UCSD-AML1 (cell line): ENCODE data around the gene METTL25B.

Experiments
- DNase-seq: peaks from one replicate; lab custom pipeline; 2025; ENCODE audit not compliant: unreplicated experiment; lab: John Stamatoyannopoulos, UW

The METTL25B gene

DNA sequence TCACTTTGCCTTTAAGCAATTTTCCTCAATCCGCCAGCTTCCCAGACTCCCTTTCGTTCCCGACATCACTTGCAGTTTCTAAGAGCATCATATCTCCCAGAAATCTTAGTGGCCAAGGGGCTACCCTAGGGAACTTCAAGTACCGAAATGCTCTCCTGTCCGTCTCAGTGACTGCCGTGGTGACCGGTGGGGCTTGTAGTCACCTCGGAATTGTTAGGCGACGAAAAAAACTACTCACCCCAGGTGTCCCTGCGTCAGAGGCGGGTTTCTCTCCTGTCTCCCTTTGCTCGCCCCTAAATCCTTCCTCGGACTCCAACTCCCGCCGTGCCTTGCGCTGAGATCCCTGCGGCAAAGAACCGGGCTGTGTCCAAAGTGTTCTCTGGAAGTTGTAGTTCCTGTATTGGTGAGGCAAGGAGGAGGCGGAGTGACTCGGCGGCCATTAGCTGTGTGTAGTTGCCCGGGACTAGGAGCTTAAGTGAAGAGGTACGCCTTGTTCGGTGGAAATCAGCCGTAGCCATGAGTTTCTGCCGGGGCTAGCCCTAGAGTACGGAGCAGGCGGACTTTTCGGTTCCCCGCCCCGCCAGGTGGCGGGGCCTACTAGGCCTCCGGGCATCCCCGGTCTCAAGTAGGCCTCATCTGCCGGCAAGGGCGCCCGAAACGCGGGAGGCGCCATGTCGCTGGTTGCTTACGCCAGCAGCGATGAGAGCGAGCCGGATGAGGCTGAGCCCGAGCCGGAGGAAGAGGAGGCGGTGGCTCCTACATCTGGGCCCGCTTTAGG is 39.0 kb downstream of the METTL25B start, which contains the start of gene PRCC:
PRCC (plus strand) TSS at position 435 of the 778 bp plus-strand sequence; CDS start at position 672, 237 bp downstream.
- peak; percentile 97 for DNase-seq

DNA sequence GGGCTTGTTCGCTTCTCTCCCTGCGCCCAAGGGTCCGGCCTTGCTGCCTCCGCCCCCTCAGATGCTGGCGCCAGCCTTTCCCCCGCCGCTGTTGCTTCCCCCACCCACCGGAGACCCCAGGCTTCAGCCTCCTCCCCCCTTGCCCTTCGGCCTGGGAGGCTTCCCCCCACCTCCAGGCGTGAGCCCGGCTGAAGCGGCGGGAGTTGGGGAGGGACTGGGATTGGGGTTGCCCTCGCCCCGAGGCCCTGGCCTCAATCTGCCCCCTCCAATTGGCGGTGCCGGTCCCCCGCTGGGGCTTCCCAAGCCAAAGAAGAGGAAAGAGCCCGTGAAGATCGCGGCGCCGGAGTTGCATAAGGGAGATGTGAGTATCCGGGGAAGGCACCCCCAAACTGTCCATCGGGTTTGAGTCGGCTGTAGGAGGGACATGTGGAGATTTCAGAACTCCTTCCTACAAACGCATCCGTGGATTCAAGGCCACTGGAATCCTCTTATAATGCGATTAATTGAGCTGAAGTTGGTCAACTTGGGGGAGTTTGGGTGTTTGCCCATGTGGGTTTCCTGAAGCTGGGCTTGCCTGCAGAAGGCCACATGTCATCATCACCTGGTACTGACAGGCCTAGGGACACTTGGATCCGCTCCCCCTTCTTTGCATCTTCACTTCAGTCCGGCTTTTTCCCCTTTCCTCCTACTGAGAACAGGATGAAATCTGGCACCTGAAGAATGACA is 39.8 kb downstream of the METTL25B start:
- no peak for DNase-seq

DNA sequence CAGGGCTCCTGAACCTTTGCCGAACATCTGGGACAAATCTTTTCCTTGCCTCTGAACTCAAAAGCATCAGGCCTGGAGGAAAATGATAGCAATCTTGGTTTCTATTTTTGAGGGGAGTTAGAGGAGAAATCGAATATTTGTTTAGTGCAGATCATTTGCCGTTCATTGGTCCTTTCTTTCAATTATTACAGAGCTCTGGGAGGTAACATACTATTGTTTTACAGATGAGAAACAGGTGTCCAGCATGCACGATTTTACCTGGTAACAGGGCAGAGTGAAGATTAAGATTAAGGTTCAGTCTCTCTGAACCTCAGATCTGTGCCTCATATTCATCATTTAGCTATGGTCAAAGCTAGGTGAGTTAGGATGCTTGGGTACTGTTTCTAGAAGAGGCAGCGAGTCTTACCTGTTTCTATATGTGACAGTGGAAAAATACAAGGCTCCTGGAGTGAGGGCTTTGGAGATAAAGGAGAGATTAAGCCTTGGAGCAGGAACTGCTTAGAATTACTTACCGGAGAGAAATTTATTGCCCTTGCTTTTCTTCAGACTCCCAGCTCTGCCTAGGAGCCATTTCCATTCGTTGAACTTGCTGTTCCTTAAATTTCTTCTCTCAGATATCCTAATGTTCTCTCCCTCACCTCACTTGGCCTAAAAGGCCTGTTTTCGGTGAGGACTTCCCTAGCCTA is 40.5 kb downstream of the METTL25B start:
- no peak for DNase-seq

DNA sequence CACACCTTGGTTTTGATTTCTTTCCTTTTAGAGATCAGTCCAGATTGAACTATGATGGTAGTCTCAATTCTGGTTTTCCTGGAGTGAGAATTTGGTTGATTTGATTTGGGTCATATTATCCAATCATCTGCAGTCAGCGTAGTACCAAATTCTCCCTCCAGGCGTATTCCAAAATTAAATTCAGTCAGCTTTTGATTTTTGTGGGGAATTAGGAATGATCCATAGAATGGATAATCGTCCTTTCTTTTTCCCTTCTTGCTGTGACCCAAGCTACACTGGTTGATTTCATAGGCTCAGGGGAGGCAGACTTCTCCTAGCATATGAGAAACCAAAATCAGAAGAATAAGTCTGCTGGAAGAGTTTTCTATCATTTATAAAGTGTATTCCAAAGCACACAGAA is 44.0 kb downstream of the METTL25B start:
- no peak for DNase-seq

DNA sequence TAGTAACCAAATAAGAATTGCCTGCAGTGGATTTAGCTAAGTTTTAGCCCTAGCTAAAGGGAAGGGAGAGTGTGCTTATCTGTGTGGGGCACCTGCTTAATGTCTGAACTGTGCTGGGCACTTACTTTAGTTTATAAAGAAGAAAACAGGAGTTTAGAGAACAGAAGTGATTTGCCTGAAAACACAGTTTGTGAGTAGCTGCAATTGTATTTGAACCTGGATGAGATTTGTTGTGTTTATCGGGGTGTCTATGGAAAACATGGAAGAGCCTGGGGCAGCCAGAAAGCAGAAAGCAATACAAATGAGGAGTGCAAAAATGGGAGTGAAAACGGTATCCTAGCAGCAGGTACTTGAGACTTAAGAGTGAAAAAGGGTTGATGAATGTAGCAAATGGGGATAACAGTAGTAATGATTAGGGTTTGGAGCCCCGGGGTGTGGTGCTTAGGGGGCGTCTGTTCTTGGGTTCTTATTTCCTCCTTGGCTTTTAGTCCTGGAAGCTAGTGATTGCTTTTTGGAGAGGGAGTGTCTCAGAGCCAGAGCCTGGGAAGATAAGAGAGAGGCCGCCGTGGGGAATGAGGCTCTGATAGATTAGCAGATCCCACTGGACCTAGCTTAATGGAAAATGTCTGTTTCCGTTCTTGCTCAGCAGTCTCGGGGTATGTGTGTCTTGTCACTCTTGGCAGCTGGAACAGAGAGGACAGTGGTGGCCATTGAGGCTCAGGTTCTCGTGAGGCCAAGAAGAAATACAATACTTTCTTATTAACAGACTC is 44.6 kb downstream of the METTL25B start:
- no peak for DNase-seq

DNA sequence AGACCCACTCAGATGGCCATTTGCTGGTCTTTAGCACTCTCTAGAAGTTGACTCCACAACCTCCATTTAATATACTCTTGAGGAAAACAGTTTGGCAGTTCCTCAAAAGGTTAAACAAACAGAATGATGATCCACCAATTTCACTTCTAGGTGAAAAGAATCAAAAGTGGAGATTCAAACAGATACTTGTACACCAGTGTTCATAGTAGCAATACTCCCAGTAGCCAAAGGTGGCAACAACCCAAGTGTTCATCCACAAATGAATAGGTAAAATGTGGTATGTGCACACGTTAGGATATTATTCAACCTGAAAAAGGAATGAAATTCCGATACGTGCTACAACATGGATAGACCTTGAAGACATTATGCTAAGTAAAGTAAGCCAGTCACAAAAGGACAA is 45.3 kb downstream of the METTL25B start:
- no peak for DNase-seq

DNA sequence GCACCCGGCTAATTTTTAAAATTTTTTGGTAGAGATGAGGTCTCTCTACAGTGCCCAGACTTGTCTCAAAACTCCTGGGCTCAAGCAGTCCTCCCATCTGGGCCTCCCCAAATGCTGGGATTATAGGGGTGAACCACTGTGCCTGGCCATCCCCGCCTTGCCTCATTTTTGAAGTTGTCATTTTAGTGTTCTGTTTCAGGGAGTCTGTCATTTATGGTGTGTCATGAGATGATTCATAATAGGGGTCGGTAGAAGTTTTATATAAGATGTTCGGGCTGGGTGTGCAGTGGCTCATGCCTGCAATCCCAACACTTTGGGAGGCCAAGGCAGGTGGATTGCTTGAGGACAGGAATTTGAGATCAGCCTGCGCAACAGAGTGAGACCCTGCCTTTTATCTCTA is 47.5 kb downstream of the METTL25B start:
- DNase-seq: no peak

DNA sequence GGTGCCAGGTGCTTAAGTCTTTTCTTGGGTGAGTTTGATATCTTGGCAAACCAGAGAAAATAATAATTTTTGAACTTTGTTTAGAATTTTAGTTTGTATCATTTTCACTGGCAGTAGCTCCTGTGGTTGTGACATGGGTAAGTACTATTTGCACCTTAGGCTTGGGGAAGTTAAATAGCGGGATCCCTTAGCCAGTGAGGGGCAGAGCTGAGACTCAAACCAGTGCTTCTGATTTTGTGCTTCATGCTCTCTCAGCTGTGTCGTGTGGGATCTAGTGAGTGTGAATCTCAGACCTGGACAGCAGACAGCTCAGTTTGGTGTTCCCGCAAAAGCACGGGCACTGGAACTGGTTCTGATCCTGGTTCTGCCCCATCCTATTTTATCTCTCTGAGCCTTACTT is 48.7 kb downstream of the METTL25B start:
- DNase-seq: no peak

DNA sequence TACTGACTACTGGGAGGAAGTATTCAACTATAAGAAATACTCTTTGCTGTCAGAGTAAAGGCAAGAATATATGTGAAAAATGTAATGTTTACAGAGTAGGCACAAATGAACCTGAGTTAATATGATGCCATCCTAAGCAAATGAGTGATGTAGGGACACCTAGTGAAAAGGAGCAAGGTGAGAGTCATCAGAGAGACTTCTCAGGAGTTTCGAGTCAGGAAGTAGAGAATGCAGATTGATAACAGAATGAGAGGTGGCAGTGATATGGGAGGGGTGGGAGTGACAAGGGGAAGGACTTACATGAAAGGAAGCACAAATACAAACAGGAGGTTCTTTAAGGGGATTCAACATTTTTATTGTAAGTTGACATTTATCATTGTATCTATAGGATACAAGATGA is 49.3 kb downstream of the METTL25B start:
- DNase-seq: no peak

DNA sequence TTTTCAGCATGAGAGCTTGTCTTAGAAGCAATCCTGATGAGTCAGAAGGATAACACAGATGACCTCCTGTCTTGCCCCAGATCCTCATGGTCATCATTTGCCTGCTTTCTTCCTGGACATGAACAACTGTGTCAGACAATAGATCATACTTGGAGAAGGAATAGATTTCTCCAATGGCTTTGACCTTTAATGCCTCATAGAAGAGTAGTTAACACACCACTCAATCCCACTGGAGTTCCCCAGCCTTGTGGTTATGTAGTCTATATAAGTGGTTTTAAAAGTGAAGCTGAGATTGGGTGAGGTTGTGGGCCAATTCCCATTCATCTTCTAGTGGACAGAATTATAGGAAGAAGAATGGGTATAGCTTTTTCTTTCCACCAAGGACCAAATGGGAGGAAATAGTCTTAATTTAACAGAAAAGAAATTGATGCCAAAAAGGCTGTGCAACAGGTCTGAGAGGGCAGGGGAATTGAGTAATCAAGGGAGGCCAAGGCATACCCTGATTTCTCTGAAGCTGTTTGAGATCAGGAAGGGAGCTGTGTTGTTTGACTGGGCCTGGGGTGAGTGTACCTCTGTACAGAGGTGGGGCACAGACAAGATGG is 53.4 kb downstream of the METTL25B start:
- no peak for DNase-seq

DNA sequence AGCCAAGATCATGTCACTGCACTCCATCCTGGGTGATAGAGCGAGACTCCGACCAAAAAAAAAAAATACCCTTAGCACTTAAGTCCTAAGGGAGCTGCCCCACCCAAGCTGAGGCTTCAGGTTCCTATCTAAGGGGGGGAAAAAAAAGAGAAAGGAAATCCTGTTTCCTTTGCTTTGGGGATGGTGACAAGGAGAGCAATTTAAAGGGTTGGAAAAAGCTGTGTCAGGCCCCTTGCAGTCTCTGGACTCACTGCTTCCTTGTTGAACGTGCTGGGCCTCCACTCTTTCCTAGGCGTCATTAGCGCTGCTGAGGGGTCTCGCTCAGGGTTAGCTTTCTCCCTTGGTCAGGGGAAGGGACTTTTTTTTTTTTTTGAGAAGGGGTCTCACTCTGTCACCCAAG is 57.2 kb downstream of the METTL25B start:
- DNase-seq: no peak
